ENCODE measurements around the gene ANKRD12. TPM values are rescaled to one million over a fixed set of nuclear protein-coding genes. Genes with fewer than 3 reads are reported as not detected.

Gene ANKRD12
- total RNA-seq, 2 experiments from 2014 or later = 65.9 to 66.5 TPM

GRCh38 chr18:9096007-9096371, 40.6 kb upstream of the ANKRD12 start:
- H3K9me3 ChIP-seq (ENCODE audit: low read length) = no peaks in the 10 kb centered on the region
- H3K4me2 ChIP-seq (ENCODE audit: low read length) = peak overlapping the region; percentile 63
- no peaks in the 10 kb centered on the region for H3K36me3 ChIP-seq (ENCODE audit: insufficient read depth, low read length)
- ChIA-PET CTCF (ENCODE audit: unreplicated experiment) (no interaction called here), POLR2A (interaction anchor here (0.6 to 2.6 kb wide), 4 partner anchors 9 to 42 kb away, joined by 4 to 13 read pairs (median 7); no protein-coding TSS in a partner anchor)
- H3K27ac ChIP-seq (ENCODE audit: low read depth, low read length, poor library complexity, severe bottlenecking) = no peak overlapping the region
- no peaks in the 10 kb centered on the region for H4K20me1 ChIP-seq (ENCODE audit: insufficient read depth, low read length)
- no peaks in the 10 kb centered on the region for H3K79me2 ChIP-seq (ENCODE audit: insufficient read depth, low read depth, low read length)
- DNase-seq (ENCODE audit: low spot score) = no peak
- H3K4me3 ChIP-seq (ENCODE audit: low read depth, low read length, poor library complexity, severe bottlenecking) = peak overlapping the region; percentile 42
- intact Hi-C loops (cut with micrococcal nuclease; ENCODE audit: unreplicated experiment) = no loop called here
- no TSS peak for BruUV-seq (replicated peaks)
- TF ChIP-seq EZH2phosphoT487 (IDR thresholded peaks at IDR 0.05; ENCODE audit: borderline replicate concordance, low read depth, low read length) (no peak), CTCF (conservative IDR thresholded peaks at IDR 0.05; ENCODE audit: low read length) (no peak)
- no peaks in the 10 kb centered on the region for H3K9me2 ChIP-seq (ENCODE audit: insufficient read depth, low read length)
- peaks cover 17% of the 10 kb centered on the region for H3K4me1 ChIP-seq (ENCODE audit: insufficient read depth, low read length, poor library complexity, severe bottlenecking)
- peak overlapping the region; percentile 97 for H2AFZ ChIP-seq (ENCODE audit: low read length)

GRCh38 chr18:9096685-9097084, 39.9 kb upstream of the ANKRD12 start:
- Histone ChIP-seq H3K4me2 (ENCODE audit: low read length) (no peak overlapping the region), H3K9me2 (ENCODE audit: insufficient read depth, low read length) (no peaks in the 10 kb centered on the region), H4K20me1 (ENCODE audit: insufficient read depth, low read length) (no peaks in the 10 kb centered on the region), H3K4me1 (ENCODE audit: insufficient read depth, low read length, poor library complexity, severe bottlenecking) (peaks cover 21% of the 10 kb centered on the region), H2AFZ (ENCODE audit: low read length) (no peak overlapping the region), H3K27ac (ENCODE audit: low read depth, low read length, poor library complexity, severe bottlenecking) (no peak overlapping the region), H3K79me2 (ENCODE audit: insufficient read depth, low read depth, low read length) (peaks cover 5% of the 10 kb centered on the region; the same call in 1 of the 2 replicates), H3K9me3 (ENCODE audit: low read length) (no peaks in the 10 kb centered on the region), H3K4me3 (ENCODE audit: low read depth, low read length, poor library complexity, severe bottlenecking) (no peak overlapping the region), H3K36me3 (ENCODE audit: insufficient read depth, low read length) (no peaks in the 10 kb centered on the region)
- ChIA-PET CTCF (ENCODE audit: unreplicated experiment) (no interaction called here), POLR2A (interaction anchor here (0.6 to 3.0 kb wide), 5 partner anchors 10 to 41 kb away, joined by 4 to 13 read pairs (median 8); no protein-coding TSS in a partner anchor)
- intact Hi-C loops (cut with micrococcal nuclease; ENCODE audit: unreplicated experiment) = no loop called here
- TF ChIP-seq CTCF (conservative IDR thresholded peaks at IDR 0.05; ENCODE audit: low read length) (no peak), EZH2phosphoT487 (IDR thresholded peaks at IDR 0.05; ENCODE audit: borderline replicate concordance, low read depth, low read length) (no peak)
- DNase-seq (ENCODE audit: low spot score) = no peak
- BruUV-seq (replicated peaks) = no TSS peak

- POLR2A ChIA-PET = interaction anchor here (0.8 to 3.0 kb wide), 5 partner anchors 14 to 43 kb away, joined by 3 to 10 read pairs (median 5); no protein-coding TSS in a partner anchor
Observed at GRCh38 chr18:9097349-9097748, 39.2 kb upstream of the ANKRD12 start.

More at GRCh38 chr18:9097349-9097748, 39.2 kb upstream of the ANKRD12 start:
- Histone ChIP-seq H3K4me1 (ENCODE audit: insufficient read depth, low read length, poor library complexity, severe bottlenecking) (peaks cover 21% of the 10 kb centered on the region), H3K79me2 (ENCODE audit: insufficient read depth, low read depth, low read length) (peaks cover 9% of the 10 kb centered on the region; the same call in 1 of the 2 replicates), H2AFZ (ENCODE audit: low read length) (peak overlapping the region; percentile 2; the same call in 1 of the 2 replicates), H3K9me3 (ENCODE audit: low read length) (no peaks in the 10 kb centered on the region), H4K20me1 (ENCODE audit: insufficient read depth, low read length) (no peaks in the 10 kb centered on the region), H3K4me2 (ENCODE audit: low read length) (no peak overlapping the region), H3K9me2 (ENCODE audit: insufficient read depth, low read length) (no peaks in the 10 kb centered on the region), H3K27ac (ENCODE audit: low read depth, low read length, poor library complexity, severe bottlenecking) (no peak overlapping the region), H3K36me3 (ENCODE audit: insufficient read depth, low read length) (no peaks in the 10 kb centered on the region), H3K4me3 (ENCODE audit: low read depth, low read length, poor library complexity, severe bottlenecking) (no peak overlapping the region)
- intact Hi-C loops (cut with micrococcal nuclease; ENCODE audit: unreplicated experiment) = no loop called here
- CTCF ChIA-PET (ENCODE audit: unreplicated experiment) = no interaction called here
- no TSS peak for BruUV-seq (replicated peaks)
- TF ChIP-seq EZH2phosphoT487 (IDR thresholded peaks at IDR 0.05; ENCODE audit: borderline replicate concordance, low read depth, low read length) (no peak), CTCF (conservative IDR thresholded peaks at IDR 0.05; ENCODE audit: low read length) (no peak)
- DNase-seq (ENCODE audit: low spot score) = no peak
